GF-D8 (cell line): ENCODE measurements around the gene PTPRN2.

Experiments used
- DNase-seq: peaks from one replicate; lab custom pipeline; 2025; lab: John Stamatoyannopoulos, UW

The PTPRN2 gene

DNA sequence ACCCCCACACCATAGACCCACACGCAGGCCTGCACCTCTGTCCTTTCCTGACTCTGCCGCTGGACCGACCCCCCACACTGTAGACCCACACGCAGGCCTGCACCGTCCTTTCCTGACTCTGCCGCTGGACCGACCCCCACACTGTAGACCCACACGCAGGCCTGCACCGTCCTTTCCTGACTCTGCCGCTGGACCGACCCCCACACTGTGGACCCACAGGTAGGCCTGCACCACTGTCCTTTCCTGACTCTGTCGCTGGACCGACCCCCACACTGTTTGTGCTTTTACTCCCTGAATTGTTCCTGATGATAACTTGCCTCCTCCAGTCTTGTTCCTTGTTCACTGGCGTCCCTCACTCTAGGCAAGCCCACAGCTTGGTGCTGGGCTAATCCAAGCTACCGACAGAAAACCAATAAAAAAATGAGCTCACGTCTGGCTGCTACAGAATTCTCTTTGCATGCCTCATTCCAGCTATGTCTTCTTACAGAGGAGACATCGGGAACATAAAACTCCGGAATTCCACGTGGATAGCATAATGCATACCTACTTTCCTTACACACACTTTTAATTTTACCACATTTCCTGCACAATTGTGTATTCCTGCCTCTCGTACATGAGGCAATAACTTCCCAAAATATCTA is 494.3 kb downstream of the PTPRN2 start:
- DNase-seq = no peak

DNA sequence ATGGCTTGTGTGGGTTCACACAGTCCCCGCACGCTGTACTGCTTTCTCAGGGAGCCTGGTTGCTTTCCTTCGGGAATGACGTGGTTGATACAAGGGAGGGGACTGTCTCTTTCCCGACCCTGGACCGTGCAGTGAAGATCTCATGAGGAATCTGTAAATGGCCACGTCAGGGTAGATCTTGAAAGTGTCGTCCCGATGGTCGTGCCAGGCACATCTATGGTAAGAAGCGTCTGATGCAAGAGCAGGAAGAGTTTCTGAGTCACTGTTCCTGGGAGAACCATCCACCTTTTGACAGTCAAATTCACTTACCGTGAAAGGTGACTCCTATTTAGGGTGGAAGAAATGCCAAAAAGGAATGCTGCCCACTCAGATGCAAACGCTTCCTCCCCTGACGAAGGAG is 500.4 kb downstream of the PTPRN2 start:
- DNase-seq = no peak

DNA sequence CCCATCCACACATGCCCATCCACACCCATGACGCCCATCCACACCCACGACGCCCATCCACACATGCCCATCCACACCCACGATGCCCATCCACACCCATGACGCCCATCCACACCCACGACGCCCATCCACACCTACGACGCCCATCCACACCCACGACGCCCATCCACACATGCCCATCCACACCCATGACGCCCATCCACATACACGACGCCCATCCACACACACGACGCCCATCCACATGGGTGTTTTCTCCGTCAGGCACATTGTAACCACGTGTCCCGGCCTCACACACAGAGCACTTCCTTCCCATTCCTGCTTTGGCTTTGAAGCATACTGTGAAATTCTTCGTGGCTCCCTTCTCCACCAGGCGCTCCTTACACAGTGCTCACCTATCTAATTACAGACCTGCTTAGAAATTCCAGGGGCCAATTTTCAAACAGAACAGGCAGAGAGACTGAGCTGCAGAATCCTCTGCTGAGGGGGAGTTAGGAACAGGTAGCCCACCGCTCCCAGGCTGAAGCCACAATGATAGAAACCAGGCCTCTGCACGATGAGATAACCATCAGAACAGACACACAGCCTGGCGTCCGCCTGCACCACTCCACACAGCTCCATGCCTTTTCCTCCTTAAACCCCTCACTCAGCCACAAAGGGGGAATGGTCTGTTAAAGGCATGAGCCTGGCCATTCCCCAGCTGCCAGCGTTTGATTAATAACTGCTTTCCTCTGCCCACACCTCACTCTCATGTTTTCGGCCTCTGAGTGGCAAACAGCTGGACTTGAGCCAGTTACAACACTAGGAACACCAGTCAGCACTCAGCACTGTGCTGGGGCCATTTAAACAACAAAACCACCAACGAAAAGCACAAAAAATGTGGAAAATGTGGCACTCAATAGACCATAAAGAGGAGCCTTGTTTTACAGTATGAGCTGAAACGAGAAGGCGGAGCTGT is 501.6 kb downstream of the PTPRN2 start:
- DNase-seq = no peak

DNA sequence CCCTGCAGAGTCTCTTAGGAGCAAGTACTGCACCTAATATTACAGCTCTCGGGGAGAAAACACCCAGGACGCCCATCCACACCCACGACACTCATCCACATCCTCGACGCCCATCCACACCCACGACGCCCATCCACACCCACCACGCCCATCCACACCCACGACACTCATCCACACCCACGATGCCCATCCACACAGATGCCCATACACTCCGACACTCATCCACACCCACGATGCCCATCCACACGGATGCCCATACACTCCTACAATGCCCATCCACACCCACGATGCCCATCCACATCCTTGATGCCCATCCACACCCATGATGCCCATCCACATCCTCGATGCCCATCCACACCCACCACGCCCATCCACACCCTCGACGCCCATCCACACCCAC is 503.1 kb downstream of the PTPRN2 start:
- DNase-seq = no peak

DNA sequence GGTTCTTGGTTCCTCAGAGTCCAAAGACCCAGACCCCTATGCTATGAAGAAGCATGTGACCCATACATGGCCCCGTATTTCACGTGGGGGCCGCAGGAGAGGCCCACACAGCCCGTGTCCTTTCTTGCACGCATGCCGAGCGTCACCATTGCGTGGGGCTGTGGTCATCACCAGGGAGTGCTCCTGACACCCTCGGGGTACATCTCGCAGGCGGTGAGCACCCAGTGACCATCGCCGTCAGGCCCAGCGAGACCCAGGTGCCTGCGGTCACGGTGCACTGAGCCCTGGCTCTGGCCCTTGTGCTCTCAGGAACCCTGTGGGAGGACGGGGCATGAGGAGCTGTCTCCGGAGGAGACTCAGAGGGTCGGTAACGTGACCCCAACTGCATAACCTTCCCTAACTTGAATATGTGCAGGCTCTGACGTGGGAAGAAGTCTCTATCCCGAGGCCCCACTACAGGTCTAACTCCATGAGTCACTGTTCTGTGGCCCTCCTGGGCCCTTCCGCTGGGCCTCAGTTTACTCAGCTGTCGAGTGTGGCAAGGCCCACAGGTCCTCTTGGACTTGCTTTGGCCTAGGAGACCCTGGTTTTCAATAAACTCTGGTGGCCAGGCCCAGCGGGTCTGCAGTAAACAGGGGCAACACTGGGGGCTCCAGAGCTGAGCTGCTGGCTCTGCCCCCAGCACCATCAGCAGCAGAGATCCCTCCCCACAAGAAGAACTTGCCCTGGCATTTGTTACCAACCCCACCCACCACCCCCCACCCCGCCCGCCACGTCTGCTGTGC is 503.9 kb downstream of the PTPRN2 start:
- DNase-seq = no peak

DNA sequence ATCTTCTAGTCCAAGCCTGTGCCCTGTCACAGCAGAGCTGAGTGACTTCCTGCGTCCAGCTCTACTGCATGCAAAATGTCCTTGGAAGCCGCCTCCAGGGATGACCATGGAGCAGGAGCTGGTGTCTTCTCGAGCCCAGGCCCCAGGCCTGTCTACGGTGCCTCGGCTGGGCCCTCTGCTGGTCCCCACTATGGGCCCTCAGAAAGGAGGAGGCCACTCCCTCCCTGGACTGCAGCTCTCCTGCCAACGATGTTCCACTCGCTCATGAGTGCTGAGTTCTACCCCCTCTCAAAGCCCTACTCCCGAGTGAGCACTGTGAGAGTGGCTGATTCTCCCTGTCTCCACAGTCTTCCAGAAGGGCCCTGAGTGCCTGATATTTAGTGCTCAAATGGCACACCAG is 504.9 kb downstream of the PTPRN2 start:
- DNase-seq = no peak

DNA sequence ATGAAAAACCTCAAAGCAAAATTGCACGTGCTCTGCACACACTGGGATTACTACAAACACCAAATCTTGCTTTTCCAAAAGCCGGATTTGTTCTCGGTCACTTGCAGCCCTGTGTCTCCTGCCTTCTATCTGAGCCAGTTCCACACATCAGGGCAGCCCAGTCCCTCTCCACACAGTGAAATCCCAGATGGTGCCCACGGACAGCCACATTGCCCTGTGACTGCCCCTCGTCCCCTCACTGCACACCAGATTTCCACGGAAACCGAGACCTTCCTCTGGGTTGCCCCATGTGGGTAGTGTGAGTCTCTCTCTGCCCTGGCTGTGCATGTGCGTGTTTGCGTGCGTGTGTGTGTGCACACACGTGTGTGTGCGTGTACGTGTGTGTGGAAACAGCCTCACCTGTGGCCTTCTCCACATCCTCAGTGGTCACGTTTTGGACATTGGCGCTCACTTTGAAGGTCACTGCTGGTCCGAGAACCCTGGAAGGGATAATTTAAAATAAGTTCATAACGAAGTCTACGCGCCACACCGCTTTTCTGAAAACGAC is 506.7 kb downstream of the PTPRN2 start:
- no peak for DNase-seq

DNA sequence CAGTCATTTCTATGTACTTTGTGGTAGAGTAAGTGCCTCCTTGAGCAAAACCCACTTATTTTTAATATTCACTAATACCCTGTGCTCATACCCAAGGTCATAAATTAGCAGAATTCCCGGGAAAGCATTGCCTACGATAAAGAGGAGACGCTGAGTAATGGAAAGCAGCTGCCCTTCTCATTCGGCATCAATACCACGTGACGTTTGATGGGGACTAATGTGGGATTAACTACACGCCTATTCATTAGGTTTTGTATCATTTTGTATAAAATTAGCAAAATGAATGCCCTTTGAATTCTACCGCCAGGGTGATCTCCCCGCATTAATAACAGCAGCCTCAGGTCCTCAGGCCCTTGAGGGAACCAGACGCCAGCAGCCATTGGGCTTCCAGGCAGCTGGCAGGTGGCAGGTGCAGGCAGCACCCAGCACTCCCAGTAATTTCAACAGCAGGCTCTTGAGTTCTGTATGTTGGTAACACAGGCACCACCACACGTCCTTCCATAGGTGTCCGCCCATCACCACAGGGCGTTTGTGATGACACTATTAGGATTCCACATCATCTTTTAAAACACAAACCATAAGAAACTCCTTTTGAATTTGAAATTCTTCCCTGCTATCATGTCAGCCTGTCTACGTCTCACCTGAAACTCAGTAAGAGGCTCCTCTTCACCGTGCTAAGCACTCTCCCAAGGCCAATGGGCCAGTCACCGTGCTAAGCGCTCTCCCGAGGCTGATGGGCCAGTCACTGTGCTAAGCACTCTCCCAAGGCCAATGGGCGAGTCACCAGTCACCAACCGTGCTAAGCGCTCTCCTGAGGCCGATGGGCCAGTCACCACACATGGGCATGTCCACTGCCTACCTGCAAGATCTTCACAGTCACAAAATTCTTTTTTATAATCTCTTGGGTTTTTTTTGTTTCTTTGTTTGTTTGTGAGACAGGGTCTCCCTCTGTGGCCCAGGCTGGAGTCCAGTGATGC is 509.4 kb downstream of the PTPRN2 start:
- DNase-seq = no peak

DNA sequence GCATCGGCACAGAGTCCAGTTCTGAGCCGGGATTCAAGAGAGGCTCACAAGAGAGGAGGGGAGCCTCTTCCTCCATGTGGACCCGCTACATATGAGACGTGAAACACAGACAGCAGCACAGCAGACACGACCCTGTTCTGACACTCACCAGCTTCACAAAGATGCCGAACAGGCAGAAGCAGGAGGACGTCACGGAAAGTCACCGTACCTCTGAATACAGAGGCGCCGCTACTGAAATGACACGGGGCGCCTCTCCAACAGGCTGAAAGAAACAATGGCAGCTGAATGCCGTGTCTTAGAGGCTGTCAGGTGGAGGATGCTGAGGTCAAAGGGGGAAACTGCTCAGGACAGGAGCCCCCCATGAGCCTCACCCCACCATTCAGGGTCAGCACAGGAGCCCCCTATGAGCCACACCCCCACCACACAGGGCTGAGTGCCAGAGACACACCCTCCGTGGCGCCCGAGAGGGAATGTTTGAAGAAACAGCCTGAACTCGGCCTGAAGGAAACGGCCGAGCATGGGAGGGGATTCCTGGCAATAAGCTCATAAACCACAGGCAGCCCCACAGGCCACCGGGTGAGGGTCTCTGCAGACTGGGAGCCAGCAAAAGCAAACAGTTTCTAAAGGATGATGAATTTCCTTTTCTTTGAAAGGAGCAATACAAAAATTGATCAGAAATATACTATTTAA is 510.3 kb downstream of the PTPRN2 start:
- DNase-seq = no peak

DNA sequence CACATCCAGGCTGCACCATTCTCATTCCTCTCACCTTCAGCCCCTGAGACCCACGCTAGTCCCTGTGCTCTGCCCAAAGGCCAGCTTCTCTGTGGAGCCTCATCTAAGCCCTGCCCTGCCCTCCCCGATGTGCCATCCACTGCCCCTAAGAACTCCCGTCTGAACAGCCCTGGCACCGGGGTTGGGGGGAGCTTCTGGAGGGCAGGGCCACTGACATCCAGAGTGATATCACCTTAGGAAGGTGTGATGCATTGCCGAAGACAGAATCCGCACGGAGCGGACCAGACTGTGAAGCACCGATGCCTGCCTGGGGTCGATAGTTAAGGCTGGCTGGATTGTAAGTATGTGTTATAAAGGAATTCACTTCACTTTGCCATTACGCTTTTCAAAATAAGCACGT is 511.0 kb downstream of the PTPRN2 start:
- DNase-seq = no peak

DNA sequence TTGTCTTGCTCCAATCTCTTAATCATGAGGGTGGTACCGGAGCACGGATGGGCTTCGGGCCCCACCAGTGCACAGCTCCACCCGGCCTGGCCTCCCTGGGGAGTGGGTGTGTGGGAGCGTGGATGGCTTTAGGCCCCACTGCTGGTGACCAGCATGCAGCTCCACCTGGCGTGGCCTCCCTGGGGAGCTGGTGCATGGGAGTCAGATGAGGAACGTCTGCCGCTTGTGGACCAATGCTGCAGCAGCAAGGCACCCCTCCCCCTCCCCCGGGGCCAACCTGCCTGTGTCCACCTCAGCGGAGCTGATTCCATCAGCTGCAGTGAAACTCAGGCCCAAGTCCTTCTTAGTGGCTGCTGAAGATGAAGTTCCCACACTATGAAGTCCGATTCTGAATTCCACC is 511.4 kb downstream of the PTPRN2 start:
- DNase-seq = no peak

DNA sequence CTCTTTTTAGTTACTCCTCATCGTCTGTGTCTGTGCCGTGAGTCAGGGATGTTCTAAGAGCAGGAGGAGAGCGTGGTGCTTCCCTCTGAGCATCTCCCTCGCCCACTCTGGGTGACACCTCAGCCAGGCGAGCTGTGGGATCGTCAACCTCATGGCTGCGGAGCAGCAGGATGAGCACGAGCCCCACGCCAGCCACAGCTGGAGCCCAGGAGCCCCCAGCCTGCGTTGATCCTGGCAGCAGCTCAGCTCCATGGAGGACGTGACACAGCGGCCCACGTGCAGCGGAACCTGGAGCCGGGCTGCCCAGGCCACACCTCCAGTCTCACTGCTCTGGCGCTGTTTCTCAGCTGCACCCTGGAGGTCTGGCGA is 512.0 kb downstream of the PTPRN2 start:
- no peak for DNase-seq

DNA sequence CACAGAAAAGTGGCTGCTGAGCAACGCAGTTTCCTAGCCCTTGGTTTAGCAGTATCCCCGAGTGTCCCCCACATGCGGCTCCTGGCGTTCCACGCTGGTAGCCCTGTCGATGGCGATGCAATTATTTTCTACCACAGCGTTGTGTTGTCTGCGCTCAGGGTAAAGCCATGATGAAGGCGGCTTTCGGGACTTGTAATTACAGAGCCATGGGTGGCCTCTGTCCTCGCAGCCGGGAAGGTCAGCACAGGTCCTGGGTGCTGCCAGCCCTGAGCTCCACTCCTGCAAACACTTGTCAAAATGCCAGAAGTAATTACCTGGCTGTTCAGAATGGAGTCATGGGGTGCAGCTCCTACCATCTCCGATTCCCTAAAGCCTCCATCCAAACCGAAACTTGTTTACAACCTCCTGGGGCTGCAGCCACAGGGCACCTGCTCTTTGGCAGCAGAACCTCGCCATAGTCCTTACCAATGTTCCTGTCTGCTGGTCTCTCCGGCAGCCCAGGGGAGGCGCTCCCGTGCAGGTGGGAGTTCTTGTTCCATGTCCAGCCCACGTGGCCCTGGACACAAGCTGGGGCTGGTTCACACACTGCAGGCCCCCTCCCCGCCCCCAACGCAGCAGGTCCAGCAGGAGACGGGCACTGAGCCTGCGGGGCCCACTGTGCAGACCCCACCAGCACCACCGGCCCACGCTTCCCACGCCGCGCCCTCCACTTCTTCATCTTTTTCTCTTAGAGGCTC is 512.6 kb downstream of the PTPRN2 start:
- DNase-seq = no peak

DNA sequence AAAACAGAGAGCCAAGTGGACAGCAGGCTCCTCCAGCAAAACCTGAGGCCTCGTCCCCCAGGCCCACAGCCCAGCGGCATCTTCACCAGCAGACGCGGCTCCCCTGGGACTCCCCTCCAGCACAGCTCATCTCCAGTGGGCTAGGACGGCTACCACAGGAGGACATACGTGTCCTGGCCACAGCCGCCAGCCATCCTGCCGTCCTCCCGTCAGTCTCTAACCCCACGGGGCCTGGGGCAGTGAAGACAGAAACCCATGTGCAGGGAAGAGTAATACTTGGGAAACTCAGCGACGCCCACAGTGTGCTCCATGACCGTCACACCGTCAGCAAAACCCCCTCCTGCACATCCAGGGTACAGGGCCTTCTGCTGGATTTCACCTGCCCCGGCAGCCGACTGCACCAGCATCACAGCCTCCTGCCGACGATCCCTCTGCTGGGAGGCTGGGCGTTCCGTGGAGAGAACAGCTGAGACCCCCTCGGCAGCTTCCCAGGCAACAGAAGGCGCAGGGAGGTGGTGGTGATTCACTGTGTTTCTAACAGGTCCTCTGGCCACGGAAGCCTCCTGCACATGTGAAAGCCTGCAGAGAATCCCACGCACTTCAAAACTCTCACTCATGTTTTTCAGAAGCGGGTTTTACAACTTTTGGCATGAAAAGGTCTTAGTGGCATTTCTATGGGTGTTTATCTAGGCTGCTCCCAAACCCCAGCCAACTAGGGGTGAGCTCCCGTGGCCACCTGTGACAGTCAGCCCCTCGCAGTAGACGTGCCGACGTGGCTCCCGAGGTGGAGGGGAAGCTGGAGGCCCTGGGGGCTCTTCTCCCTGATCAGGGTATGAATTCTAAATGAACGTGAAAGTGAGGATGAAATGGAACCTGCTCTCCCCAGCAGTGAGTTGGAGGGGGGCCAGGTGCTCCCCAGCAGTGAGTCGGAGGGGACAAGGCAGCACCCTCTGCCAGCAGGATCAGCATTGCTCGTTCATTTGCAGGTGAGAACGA is 513.5 kb downstream of the PTPRN2 start:
- DNase-seq = no peak

DNA sequence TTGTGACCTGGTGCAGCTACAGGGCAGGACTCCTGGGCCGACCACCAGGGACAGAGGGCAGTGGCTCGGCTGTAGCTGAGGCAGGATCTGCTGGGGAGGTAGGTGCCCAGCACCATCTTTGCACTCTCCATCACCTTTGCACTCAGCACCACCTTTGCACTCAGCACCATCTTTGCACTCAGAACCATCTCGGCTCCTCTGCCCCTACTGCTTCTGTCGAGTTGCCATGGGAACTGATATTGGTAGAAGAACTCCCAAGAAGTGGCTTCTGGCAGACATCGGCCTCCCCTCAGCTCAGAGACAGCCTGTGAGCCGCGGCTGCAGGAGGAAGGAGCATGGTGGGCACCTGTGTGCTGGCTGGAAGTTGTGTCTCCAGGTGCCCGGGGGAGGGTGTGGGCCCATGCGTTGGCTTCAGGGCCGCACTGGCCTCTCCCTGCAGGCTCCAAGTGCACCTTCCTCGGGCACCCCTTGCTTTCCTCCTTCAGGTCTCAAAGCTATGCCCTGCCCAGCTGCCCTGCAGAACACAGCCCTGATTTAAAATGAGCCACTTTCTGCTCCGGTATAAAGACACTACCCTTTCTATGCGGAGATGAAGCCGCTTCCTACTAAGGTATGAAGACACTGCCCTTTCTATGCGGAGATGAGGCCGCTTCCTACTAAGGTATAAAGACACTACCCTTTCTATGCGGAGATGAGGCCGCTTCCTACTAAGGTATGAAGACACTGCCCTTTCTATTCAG is 514.5 kb downstream of the PTPRN2 start:
- DNase-seq = no peak

DNA sequence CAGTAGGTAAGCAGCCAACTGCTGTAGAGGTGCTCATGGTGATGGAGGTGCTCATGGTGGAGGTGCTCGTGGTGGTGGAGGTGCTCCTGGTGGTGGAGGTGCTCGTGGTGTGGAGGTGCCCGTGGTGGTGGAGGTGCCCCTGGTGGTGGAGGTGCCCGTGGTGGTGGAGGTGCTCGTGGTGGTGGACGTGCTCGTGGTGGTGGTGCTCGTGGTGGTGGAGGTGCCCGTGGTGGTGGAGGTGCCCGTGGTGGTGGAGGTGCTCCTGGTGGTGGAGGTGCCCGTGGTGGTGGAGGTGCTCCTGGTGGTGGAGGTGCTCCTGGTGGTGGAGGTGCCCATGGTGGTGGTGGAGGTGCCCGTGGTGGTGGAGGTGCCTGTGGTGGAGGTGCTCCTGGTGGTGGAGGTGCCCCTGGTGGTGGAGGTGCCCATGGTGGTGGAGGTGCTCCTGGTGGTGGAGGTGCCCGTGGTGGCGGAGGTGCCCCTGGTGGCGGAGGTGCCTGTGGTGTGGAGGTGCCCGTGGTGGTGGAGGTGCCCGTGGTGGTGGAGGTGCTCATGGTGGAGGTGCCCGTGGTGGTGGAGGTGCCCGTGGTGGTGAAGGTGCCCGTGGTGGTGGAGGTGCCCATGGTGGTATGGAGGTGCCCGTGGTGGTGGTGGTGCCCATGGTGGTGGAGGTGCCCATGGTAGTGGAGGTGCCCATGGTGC is 517.3 kb downstream of the PTPRN2 start:
- DNase-seq = no peak

DNA sequence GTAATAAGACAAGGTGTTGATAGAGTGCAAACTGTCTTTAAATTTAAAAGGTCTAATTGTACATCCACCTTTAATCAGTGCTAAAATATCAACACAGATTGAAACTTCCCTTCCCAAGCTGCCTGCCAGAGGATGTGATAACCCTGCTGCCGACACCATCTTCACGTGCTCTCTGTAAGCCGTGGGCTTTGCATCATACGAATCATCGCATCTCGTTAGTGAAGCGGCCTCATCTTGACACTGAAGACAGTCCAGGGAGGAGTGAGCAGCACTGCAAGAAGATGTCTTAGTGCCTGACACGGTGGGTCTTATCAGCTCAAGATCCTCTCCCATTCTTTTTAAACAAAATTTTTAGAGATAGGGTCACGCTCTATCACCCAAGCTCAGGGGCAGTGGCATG is 518.8 kb downstream of the PTPRN2 start:
- DNase-seq = no peak
